HG02970 (cell line): ENCODE results near the gene SLC36A3.
"Not testable (repeated sequence)": the region's sequence is repeated elsewhere in the genome, so short reads cannot be mapped to it uniquely, and the experiment has no call there.

ENCODE experiments used
- ATAC-seq: cut with Tn5 transposase; IDR thresholded peaks from one replicate; pipeline ENCODE4 v1.9.1; 2021; ENCODE audit warnings: mild to moderate bottlenecking, moderate library complexity, moderate number of reproducible peaks; ENCODE audit not compliant: unreplicated experiment, low FRiP score

Gene SLC36A3

GRCh38 chr5:151243127-151243526, 60.4 kb downstream of the SLC36A3 start:
- ATAC-seq, result no peak

DNA sequence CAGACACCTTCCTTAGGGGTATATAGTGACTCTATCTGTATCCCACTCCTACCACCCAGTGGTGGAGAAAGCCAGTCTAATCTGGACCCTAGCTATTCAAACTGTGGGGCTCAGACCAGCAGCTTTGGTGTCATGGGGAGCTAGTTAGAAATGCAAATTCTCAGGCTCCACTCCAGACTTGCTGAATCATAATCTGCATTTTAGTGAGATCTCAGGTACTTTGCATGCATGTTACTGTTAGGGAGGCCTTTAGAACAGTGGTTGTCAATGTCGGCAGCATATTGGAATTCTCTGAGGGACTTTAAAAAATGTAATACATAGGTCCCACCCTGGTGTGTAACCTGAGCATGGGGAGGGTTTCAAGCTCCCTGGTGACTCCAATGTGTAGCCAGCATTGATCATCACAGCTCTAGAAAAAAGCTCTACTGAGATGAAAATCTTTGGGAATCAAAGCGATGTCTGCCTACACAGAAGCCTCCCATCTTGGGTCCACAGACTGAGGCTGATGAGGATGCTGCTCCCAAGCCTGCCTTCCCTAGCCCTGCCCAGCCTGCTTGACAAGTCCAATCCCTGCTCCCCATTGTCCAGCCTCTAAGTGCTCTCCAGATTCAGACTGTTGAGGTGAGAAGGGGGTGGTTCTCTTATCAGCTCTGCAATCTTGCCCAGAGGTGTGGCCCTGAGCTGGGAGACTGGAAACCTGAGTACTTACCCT, 62.5 kb downstream of the SLC36A3 start:
- ATAC-seq, result no peak

DNA sequence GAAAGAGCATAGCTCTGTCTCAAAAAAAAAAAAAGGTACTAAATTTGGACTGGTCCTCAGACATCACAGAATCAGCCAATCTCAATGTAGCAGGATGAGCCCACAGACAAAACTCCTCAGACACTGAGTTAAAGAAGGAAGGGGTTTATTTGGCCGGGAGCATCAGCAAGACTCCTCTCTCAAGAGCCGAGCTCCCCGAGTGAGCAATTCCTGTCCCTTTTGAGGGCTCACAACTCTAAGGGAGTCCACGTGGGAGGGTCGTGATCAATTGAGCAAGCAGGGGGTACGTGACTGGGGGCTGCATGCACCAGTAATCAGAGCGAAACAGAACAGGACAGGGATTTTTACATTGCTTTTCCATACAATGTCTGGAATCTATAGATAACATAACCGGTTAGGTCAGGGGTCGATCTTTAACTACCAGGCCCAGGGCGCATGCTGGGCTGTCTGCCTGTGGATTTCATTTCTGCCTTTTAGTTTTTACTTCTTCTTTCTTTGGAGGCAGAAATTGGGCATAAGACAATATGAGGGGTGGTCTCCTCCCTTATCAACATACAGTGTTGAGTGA, 63.2 kb downstream of the SLC36A3 start:
- ATAC-seq, result not testable (repeated sequence)

DNA sequence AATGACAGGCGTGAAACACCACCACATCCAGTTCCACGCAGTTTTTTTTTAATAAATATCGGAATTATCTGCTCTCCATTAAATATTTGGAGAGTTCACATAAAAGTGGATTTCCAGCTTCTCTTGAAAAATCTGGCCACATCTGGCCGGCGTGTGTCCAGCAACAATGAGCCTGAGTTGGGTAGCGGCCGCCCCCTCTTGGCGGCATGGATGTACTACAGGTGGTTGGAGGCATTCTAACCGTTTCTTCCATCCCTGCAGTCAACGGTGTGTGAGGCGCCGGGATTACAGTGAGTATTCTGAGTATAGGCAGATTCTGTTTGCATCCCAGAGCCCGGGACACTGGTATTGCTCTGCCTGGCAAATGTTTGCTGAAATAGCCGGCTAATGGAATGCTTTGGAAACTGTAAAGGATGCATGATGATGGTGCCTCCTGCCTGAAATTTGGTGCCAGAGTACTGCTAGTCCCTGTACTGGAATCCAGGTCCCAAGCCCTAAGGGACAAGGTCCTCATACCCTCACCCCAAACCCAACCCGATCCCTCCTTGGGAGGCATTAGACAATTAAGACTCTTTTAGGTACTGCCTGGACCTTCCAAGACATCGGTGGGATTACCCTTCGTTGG, 64.2 kb downstream of the SLC36A3 start:
- ATAC-seq, result peak; percentile 50

DNA sequence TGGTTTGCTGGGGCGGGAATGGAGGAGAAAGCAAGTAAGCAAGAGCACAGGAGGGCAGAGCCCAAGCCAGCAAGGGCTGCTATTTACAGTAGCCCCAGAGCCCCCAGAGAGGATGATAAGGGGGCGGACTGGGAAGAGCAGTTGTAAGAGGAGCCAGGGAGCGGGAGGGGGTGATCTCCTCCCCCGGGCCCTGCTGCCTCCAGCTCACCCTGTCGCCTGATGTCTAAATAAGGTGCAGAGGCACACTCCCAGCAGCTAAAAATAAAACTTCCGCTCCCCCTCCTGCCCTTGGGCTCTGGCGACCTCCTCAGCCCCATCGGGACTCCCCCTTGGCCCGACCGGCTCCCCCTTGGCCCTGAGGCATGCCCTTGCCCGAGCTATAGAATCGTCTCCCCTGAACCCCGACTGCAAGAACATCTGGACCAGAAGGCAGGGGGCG, 65.2 kb downstream of the SLC36A3 start:
- peak; percentile 36 for ATAC-seq

DNA sequence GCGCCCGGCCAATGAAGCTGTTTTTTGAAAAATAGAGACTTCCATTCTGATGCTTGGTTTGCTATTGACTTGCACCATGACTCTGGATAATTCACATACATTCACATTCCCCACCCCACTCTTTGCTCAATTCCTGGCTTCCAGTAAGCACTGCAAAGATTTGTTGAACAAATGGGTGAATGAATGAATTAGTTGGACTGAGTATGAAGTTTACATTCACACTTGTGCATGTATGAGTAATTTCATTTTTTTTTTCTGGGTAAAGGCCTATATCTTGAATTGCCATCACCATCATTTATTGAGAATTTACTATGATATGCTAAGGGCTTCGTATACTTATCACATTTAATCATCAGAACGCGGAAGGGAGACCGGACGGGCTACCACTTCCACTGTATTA, 65.9 kb downstream of the SLC36A3 start:
- ATAC-seq, result no peak

DNA sequence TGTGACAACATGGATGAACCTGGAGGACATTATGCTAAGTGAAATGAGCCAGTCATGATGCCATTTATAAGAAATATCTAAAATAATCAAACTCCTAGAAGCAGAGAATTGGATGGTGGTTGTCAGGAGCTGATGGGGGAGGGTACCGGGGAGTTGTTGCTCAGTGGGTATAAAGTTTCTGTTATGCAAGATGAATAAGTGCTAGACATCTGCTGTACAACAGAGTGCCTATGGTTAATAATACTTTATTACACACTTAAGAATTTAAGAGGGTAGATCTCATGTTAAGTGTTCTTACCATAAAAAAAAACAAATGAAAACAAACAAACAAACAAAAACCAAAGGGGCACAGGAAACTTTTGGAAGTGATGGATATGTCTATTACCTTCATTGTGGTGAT, 66.7 kb downstream of the SLC36A3 start:
- ATAC-seq, result no peak

DNA sequence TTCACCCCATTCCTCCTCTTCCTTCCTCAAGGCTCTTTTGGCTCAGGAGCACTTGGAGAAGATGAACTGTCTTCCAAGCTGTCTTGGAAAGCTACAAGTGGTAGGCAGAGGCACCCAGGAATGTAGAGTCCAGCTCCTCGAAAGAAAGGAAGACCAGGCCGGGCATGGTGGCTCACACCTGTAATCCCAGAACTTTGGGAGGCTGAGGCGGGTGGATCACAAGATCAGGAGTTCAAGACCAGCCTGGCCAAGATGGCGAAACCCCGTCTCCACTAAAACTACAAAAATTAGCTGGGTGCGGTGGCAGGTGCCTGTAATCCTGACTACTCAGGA, 68.4 kb downstream of the SLC36A3 start:
- not testable (repeated sequence) for ATAC-seq

- ATAC-seq, result no peak
Measured at GRCh38 chr5:151234476-151235238, 68.9 kb downstream of the SLC36A3 start.

DNA sequence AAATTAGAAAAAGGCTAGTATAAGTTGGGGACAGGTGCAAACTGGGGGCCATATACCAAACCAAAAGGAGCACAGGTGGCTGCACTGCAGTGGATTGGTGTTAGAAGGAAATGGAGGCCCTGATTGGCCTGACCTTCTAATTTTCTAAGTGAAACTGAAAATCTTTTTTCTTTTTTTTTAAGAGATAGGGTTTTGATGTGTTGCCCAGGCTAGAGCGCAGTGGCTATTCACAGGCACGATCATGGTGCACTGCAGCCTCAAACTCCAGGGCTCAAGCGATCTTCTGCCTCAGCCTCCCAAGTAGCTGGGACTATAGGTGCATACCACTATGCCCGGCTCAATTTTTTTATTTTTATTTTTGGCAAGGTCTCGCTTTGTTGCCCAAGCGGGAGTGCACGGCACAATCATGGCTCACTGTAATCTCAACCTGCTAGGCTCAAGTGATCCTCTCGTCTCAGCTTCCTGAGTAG, 69.9 kb downstream of the SLC36A3 start:
- ATAC-seq, result no peak

DNA sequence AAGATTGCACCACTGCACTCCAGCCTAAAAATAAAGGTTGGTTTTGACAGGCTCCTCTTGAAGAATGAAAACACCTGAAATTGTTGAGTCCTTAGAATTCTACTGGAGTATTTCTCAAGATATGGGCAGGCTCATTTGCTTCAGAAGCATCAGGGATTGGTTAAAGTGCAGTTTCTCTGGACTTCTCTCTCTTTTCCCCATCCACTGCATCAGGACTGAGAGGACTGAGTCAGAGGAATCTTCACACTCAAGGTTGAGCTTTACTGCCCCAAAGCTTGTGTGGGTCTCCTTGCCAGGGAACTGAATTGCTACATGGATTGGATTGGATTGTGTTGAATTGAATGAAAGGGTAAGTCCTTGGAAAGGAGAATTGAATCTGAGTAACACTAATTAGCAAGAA, 72.2 kb downstream of the SLC36A3 start:
- ATAC-seq, result no peak

- no peak for ATAC-seq
Measured at GRCh38 chr5:151230048-151230680, 73.4 kb downstream of the SLC36A3 start.

GRCh38 chr5:151228986-151229385, 74.6 kb downstream of the SLC36A3 start:
- ATAC-seq, result no peak

GRCh38 chr5:151227918-151228447, 75.6 kb downstream of the SLC36A3 start:
- no peak for ATAC-seq
